ENCODE results near the gene FHOD3. TPM values are rescaled to one million over a fixed set of nuclear protein-coding genes. Genes with fewer than 3 reads are reported as not detected.

FHOD3 gene
- total and polyA plus RNA-seq, 2 of the 8 experiments (the other 6 are each of a cell fraction or from before 2014, with no cell fraction given) = 9.7 to 10.5 TPM

DNA sequence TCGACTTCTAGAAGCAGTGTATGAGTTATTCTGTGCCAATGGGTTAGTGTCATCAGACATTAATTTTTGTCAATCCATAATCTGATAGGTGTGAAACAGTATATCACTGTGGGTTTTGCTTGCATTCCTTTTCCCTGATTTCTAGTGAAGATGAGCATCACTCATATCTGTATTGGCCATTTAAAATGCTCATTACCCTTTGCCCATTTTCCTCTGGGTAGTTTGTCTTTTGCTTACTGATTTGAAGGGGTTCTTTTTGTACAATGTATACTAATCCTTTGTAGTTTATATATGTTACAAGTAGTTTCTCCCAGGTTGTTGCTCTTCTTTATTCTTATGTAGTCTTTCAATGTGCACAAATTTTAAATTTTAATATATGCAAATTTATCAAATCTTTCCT lies 379.1 kb downstream of the FHOD3 start:
- no peaks in the 10 kb centered on the region for H4K20me1 ChIP-seq (replicated peaks in 1 of 2; ENCODE audit: control insufficient read depth in 1 of 2, insufficient read depth in 2 of 2, low read length in 2 of 2)
- H3K27me3 ChIP-seq (replicated peaks in 1 of 4; ENCODE audit: control insufficient read depth in 3 of 4, extremely low read depth in 1 of 4, insufficient read depth in 3 of 4, low read length in 3 of 4) = no peaks in the 10 kb centered on the region
- H3K4me1 ChIP-seq (replicated peaks in 1 of 4; ENCODE audit: control insufficient read depth in 3 of 4, insufficient read depth in 4 of 4, low read length in 3 of 4) = peaks cover 0 to 2% (median under 1%) of the 10 kb centered on the region in 4 experiments; a peak in 3 of 7 replicates
- no peak overlapping the region for H2AK5ac ChIP-seq (ENCODE audit: low read depth, low read length)
- H3K14ac ChIP-seq (ENCODE audit: insufficient read length) = no peak overlapping the region
- DNase-seq (ENCODE audit: low read depth in 1 of 2, low spot score in 2 of 2) (no peak), FAIRE-seq (no peak)
- CTCF ChIA-PET (ENCODE audit: partially characterized antibody) = interaction anchor here (0.7 kb wide), 1 partner anchor 299 kb away, joined by 3 read pairs; no protein-coding TSS in a partner anchor
- no peak overlapping the region for H3K4me2 ChIP-seq (ENCODE audit: insufficient read depth in 1 of 2, low read depth in 2 of 2, low read length in 2 of 2)
- no peak overlapping the region for H2BK15ac ChIP-seq (ENCODE audit: low read length)
- H2BK20ac ChIP-seq (ENCODE audit: low read length) = no peak overlapping the region
- H4K5ac ChIP-seq (ENCODE audit: insufficient read length, low read depth, low read length) = no peak overlapping the region
- no peak overlapping the region for H4K91ac ChIP-seq (replicated peaks; ENCODE audit: insufficient read length, low read length)
- no peak overlapping the region for H2BK5ac ChIP-seq (ENCODE audit: low read depth, low read length)
- POLR2A ChIA-PET (ENCODE audit: partially characterized antibody) = no interaction called here
- 31% methylated on average over 1 of the region's 1 CpG; no CpG with 5 or more reads in 1 of the 2 experiments for WGBS, 2 experiments (ENCODE audit: extremely low coverage in 1 of 2, insufficient coverage in 1 of 2, insufficient read length in 1 of 2, insufficient replicate concordance in 2 of 2, low coverage in 1 of 2, low lambda C conversion rate in 2 of 2, missing lambda C conversion rate in 1 of 2)
- H3K79me2 ChIP-seq (ENCODE audit: control insufficient read depth in 1 of 2, insufficient read depth in 2 of 2, low read length in 2 of 2) = no peaks in the 10 kb centered on the region
- no peak overlapping the region for H3K9ac ChIP-seq (replicated peaks in 1 of 4; ENCODE audit: extremely low read depth in 1 of 4, low read depth in 3 of 4, low read length in 3 of 4)
- no peaks in the 10 kb centered on the region for H3K23me2 ChIP-seq (ENCODE audit: low read depth, low read length)
- no peaks in the 10 kb centered on the region for H3K36me3 ChIP-seq (ENCODE audit: control insufficient read depth in 2 of 4, insufficient read depth in 4 of 4, low read length in 3 of 4)
- no peak overlapping the region for H2BK12ac ChIP-seq (ENCODE audit: low read depth, low read length)
- H3K56ac ChIP-seq (replicated peaks; ENCODE audit: insufficient read length, low read depth, low read length) = no peak overlapping the region
- H3K9me3 ChIP-seq (ENCODE audit: insufficient read depth in 2 of 2, low read depth in 1 of 2, low read length in 1 of 2) = no peaks in the 10 kb centered on the region; a peak in 1 of 4 replicates
- no peaks in the 10 kb centered on the region for H3K79me1 ChIP-seq (ENCODE audit: low read depth, low read length)
- no peak overlapping the region for H4K8ac ChIP-seq (ENCODE audit: extremely low read depth, insufficient read depth, low read length)
- no peak overlapping the region for H3K23ac ChIP-seq (ENCODE audit: insufficient read length)
- H3K4ac ChIP-seq (replicated peaks; ENCODE audit: insufficient read length, low read depth, low read length) = no peak overlapping the region
- no peak overlapping the region for H2AFZ ChIP-seq (ENCODE audit: low read length)
- no peak overlapping the region for H2BK120ac ChIP-seq (replicated peaks; ENCODE audit: low read depth, low read length)
- H3K18ac ChIP-seq (ENCODE audit: extremely low read depth, low read length) = no peak overlapping the region
- no peak overlapping the region for H3K4me3 ChIP-seq (ENCODE audit: extremely low read depth in 1 of 4, insufficient read depth in 2 of 4, low read depth in 3 of 4, low read length in 4 of 4)
- no peak overlapping the region for H3K27ac ChIP-seq (ENCODE audit: low read depth, low read length)
- no peak for TF ChIP-seq ZNF274 (IDR thresholded peaks at IDR 0.05; ENCODE audit: borderline replicate concordance, extremely low read depth, low read length)
- TF ChIP-seq CHD1 (IDR thresholded peaks at IDR 0.05; ENCODE audit: low read depth, low read length) = no peak
- no peak for TF ChIP-seq TAF7 (optimal IDR thresholded peaks at IDR 0.05; ENCODE audit: borderline replicate concordance, low read depth, low read length)
